GM18519 (cell line): ENCODE results near the gene TAF4.

Experiments used
- ATAC-seq: cut with Tn5 transposase; IDR thresholded peaks from one replicate; pipeline ENCODE4 v1.9.1; 2021; ENCODE audit warnings: mild to moderate bottlenecking, moderate library complexity; ENCODE audit not compliant: unreplicated experiment, low FRiP score

TAF4 gene

GRCh38 chr20:61966492-61967244, 99.0 kb downstream of the TAF4 start:
- no peak for ATAC-seq

- no peak for ATAC-seq
Measured at GRCh38 chr20:61965606-61966491, 99.8 kb downstream of the TAF4 start.

DNA sequence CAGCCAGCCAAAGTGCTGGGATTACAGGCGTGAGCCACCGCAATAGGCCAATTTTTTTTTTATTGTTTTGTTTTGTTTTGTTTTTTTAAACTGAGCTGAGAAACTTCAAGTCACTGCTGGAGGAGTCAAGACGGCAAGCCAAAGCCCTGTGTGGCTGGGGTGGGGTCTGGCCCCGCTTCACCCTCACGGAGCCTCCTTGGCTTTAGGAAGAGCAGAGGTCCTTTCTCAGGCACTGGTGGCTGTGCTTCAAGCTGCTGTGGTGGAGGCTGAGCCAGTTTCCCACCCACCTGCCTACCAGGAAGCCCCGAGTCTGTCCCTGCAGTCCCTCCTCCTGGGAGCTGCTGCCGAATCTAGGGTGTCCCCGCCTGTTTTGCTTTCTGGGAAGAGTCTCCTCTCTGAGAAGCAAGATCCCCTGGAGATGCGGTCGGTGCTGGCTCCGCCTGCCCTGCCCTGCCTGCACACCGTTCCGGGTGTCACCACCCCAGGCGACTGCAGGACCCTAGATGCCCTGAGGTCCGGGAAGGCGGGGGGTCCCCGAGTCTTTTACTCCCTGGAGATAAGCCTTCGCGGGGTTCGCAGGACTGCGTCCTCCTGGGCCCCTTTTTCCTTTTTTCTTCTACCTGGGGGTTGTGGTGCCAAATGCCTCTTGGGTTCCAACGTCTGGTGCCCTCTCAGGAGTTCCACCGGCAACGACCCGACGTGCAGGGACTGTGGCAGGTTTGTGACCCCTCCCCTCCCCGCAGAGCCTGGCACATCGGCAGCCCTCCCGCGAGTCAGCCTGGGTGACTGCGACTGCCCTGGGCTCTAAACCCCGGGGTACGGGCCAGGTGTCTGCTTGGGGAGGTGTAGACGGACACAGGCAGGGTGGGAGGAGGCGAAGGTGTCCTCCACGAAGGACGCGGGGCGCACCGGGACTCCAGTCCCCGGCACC, 100.7 kb downstream of the TAF4 start:
- no peak for ATAC-seq

DNA sequence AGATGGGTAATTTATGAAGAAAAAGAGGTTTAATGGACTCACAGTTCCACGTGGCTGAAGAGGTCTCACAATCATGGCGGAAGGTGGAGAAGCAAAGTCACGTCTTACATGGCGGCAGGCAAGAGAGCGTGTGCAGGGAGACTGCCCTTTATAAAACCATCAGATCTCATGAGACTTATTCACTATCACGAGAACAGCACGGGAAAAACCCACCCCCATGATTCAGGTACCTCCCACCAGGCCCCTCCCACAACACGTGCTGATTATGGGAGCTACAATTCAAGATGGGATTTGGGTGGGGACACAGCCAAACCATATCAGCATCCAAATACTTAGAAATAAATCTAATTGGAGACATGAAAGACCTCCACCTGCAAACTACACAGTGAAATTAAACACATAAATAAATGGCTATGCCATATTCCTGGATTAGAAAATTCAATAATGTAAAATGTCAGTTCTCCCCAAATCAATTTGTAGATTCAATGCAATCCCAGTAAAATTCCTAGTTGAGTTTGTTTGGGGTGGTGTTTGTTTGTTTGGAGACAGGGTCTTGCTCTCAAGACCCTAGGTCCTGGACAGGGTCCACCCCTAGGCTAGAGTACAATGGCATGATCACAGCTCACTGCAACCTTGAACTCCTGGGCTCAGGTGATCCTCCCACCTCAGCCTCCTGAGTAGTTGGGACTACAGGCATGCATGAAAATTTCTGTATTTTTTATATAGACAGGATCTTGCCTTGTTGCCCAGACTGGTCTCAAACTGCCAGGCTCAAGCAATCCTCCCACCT, 101.6 kb downstream of the TAF4 start:
- no peak for ATAC-seq

- no peak for ATAC-seq
Measured at GRCh38 chr20:61963149-61963548, 102.5 kb downstream of the TAF4 start.

GRCh38 chr20:61960836-61961235, 104.8 kb downstream of the TAF4 start:
- no peak for ATAC-seq

GRCh38 chr20:61958773-61959700, 106.6 kb downstream of the TAF4 start:
- ATAC-seq: no peak

DNA sequence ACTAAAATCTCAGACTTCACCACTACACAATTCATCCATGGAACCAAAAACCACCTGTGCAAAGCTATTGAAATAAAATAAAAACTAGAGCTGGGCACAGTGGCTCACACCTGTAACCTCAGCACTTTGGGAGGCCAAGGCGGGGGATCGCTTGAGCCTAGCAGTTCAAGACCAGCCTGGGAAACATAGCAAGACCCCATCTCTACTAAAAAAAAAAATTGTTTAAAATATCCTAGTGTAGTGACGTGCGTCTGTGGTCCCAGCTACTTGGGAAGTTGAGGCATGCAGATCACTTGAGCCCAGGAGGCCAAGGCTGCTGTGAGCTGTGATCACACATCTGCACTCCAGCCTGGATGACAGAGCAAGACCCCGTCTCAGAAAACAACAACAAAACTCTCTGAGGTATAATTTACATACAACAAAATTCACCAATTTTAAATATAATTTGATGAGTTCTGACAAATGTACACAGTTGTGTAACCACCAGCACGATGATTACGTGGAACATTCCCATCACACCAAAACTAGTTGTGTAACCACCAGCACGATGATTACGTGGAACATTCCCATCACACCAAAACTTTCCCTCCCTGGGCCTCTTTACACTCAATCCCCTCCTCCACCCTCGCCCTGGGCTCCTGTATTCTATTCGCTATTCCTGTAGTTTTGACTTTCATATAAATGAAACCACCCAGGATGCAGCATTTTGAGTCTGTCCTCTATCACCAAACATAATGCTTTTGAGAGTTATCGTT, 107.5 kb downstream of the TAF4 start:
- no peak for ATAC-seq

GRCh38 chr20:61956396-61957342, 109.0 kb downstream of the TAF4 start:
- ATAC-seq: no peak

GRCh38 chr20:61955668-61956395, 109.8 kb downstream of the TAF4 start:
- no peak for ATAC-seq

DNA sequence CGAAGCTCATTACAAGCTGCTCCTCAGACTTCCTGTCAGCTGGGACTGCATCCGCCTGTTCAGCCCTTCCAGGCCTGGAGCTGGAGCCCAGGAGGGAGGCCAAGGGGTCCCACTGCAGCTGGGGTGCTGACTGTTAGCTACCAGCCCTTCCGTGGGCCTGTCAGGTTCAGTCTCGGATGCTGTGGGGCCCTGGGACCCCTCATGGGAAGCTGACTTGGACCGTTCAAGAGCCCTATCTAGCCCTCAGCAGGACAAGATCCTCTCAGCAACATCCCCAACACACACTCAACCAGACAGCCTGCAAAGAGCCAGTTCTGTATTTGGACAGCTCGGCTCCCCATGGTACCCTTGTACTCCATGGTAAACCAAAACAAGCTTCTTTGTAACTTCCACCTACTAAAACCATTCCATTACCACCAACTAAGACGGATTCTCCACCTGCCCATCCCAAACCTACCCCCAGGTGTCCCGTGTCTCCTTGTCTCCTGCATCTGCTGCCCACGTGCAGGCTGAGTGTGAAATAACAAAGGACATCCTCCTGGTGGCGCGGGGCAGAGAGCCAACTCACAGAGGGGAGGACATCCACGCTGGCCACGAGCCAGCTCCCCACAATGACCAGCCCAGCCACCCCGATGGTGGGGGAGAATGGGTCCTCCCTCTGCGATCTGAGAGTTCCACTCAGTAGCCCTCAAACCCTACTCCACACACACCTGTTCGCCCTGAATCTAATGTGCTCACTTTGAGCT, 111.2 kb downstream of the TAF4 start:
- no peak for ATAC-seq

DNA sequence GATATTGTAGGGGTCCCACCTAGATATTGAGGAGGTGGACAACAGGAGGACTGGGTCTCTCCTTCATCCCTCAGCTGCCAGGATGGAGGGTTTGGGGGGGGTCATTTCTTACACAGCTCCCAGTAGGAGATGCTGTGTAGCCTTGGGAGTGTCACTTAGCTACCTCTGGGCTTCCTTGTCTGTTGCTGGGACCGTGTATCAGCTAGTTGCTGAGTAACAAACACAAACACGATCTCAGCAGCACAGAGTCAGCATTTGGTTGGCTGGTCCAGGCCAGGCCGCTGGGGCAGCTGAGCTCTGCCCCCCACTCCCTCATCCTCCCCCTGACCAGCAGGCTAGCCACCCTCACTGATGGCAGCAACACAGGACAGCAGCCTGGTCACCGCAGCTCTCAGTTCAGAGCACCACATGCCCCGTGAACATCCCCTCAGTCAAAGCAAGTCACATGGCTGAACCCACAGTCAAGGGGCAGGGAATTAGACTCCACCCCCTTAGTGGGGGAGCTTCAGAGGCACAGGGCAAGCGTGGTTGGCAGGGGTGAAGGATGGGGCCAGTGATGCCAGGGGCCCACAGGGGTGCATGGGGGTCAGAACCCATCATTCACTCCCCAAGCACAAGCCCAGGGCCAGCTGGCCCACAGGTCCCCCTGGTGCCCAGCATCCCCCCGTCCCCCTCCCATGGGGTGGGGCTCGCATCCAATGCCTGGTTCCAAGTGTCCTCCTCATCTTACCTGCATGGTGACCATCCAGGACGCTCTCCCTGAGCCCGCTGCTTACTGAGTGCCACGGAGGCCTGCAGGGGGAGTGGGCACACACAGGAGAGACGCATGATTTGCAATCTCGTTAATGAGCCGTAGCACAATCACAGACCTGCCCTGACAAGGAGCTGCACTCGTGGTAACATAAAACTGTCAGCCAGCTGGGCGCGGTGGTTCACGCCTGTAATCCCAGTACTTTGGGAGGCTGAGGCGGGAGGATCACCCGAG, 112.4 kb downstream of the TAF4 start:
- ATAC-seq: no peak

DNA sequence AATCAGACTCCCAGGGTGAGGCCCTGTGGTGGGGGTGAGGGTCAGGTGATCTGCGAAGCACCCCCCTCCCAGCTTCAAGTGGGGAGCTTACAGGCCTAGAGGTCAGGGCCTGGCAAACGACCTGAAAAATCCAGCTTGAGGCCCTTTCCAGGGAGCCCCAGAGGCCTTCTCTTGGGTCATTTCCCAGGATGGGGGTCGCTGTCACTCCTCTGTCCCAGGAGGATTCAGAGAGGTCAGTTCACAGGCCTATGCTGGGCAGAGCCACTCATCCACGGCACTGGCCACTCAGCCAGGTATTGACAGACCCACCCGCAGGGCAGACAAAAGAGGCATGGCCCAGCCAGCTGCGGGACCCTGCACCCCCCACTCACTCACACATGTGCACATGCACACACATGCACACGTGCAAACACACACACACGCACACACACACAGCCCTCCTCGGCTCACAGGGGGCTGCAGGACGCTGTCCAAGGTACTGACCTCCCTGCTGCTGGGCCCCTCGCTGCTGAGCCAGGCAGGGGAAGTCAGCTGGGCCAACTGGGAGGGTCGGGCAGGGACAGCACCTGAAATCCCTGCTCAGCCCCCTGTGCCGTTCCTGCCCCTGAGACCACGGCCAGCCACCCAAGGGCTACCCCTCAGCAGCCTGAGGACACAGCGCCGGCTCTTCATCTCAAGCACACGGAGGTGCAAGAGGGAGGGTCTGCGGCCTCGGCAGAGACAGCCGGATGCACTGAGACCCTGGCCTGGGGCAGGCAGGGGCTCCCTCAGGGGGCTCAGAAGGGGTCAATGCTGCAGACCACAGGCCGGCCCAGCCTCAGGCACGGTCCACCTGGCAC, 113.8 kb downstream of the TAF4 start:
- no peak for ATAC-seq

- ATAC-seq: no peak
Measured at GRCh38 chr20:61950641-61951071, 115.0 kb downstream of the TAF4 start.
